ENCODE results near the gene MTMR6.
"Not testable (repeated sequence)": the region's sequence is repeated elsewhere in the genome, so short reads cannot be mapped to it uniquely, and the experiment has no call there.

The MTMR6 gene

GRCh38 chr13:25329706-25330105, 42.4 kb upstream of the MTMR6 start:
- H4K20me1 ChIP-seq (ENCODE audit: insufficient read depth, low read length, poor library complexity, severe bottlenecking): peaks cover 11% of the 10 kb centered on the region
- no peak overlapping the region for H3K4me3 ChIP-seq (ENCODE audit: low read length, poor library complexity, severe bottlenecking)
- H3K79me2 ChIP-seq (ENCODE audit: insufficient read depth, low read length): 0 out of 2 replicates have a peak, but pooled peaks cover 7% of the 10 kb centered on the region
- no peaks in the 10 kb centered on the region for H3K4me1 ChIP-seq (ENCODE audit: insufficient read depth, low read length, poor library complexity, severe bottlenecking)
- H3K9me2 ChIP-seq (replicated peaks; ENCODE audit: low read depth, low read length): no peaks in the 10 kb centered on the region
- no peaks in the 10 kb centered on the region for H3K27me3 ChIP-seq (ENCODE audit: insufficient read depth, low read length, poor library complexity, severe bottlenecking)
- no peak overlapping the region for H2AFZ ChIP-seq (ENCODE audit: low read length)
- no peaks in the 10 kb centered on the region for H3K9me3 ChIP-seq (ENCODE audit: insufficient read depth, low read depth, low read length)
- no peak for TF ChIP-seq EZH2phosphoT487 (IDR thresholded peaks at IDR 0.05; ENCODE audit: borderline replicate concordance)
- TF ChIP-seq, protein P1, sequence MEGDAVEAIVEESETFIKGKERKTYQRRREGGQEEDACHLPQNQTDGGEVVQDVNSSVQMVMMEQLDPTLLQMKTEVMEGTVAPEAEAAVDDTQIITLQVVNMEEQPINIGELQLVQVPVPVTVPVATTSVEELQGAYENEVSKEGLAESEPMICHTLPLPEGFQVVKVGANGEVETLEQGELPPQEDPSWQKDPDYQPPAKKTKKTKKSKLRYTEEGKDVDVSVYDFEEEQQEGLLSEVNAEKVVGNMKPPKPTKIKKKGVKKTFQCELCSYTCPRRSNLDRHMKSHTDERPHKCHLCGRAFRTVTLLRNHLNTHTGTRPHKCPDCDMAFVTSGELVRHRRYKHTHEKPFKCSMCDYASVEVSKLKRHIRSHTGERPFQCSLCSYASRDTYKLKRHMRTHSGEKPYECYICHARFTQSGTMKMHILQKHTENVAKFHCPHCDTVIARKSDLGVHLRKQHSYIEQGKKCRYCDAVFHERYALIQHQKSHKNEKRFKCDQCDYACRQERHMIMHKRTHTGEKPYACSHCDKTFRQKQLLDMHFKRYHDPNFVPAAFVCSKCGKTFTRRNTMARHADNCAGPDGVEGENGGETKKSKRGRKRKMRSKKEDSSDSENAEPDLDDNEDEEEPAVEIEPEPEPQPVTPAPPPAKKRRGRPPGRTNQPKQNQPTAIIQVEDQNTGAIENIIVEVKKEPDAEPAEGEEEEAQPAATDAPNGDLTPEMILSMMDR (conservative IDR thresholded peaks at IDR 0.05; ENCODE audit: low read length): no peak
- H3F3A ChIP-seq (ENCODE audit: low read depth): no peaks in the 10 kb centered on the region
- no peak overlapping the region for H3K4me2 ChIP-seq (ENCODE audit: low read depth, low read length, poor library complexity, severe bottlenecking)
- peaks cover 95% of the 10 kb centered on the region for H3K36me3 ChIP-seq (ENCODE audit: insufficient read depth, low read length)
- H3K9ac ChIP-seq (ENCODE audit: low read depth, low read length, poor library complexity, severe bottlenecking): no peak overlapping the region

GRCh38 chr13:25324100-25324499, 36.8 kb upstream of the MTMR6 start:
- H3K9me2 ChIP-seq (replicated peaks; ENCODE audit: low read depth, low read length): no peaks in the 10 kb centered on the region
- H3K4me3 ChIP-seq (ENCODE audit: low read length, poor library complexity, severe bottlenecking): no peak overlapping the region
- no peaks in the 10 kb centered on the region for H3K27me3 ChIP-seq (ENCODE audit: insufficient read depth, low read length, poor library complexity, severe bottlenecking)
- H3K9ac ChIP-seq (ENCODE audit: low read depth, low read length, poor library complexity, severe bottlenecking): no peak overlapping the region
- no peaks in the 10 kb centered on the region for H3F3A ChIP-seq (ENCODE audit: low read depth)
- peaks cover 94% of the 10 kb centered on the region for H3K36me3 ChIP-seq (ENCODE audit: insufficient read depth, low read length)
- no peaks in the 10 kb centered on the region for H3K79me2 ChIP-seq (ENCODE audit: insufficient read depth, low read length)
- no peak overlapping the region for H2AFZ ChIP-seq (ENCODE audit: low read length)
- no peak overlapping the region for H3K4me2 ChIP-seq (ENCODE audit: low read depth, low read length, poor library complexity, severe bottlenecking)
- TF ChIP-seq EZH2phosphoT487 (IDR thresholded peaks at IDR 0.05; ENCODE audit: borderline replicate concordance): no peak
- TF ChIP-seq, protein P1 (conservative IDR thresholded peaks at IDR 0.05; ENCODE audit: low read length): no peak
- no peaks in the 10 kb centered on the region for H3K9me3 ChIP-seq (ENCODE audit: insufficient read depth, low read depth, low read length)
- no peaks in the 10 kb centered on the region for H3K4me1 ChIP-seq (ENCODE audit: insufficient read depth, low read length, poor library complexity, severe bottlenecking)
- H4K20me1 ChIP-seq (ENCODE audit: insufficient read depth, low read length, poor library complexity, severe bottlenecking): peaks cover 4% of the 10 kb centered on the region

- H3F3A ChIP-seq (ENCODE audit: low read depth): no peaks in the 10 kb centered on the region
- no peak overlapping the region for H3K4me2 ChIP-seq (ENCODE audit: low read depth, low read length, poor library complexity, severe bottlenecking)
- no peak overlapping the region for H2AFZ ChIP-seq (ENCODE audit: low read length)
- H3K4me1 ChIP-seq (ENCODE audit: insufficient read depth, low read length, poor library complexity, severe bottlenecking): peaks cover 5% of the 10 kb centered on the region
- no peaks in the 10 kb centered on the region for H3K27me3 ChIP-seq (ENCODE audit: insufficient read depth, low read length, poor library complexity, severe bottlenecking)
- H3K9me3 ChIP-seq (ENCODE audit: insufficient read depth, low read depth, low read length): no peaks in the 10 kb centered on the region
- no peak overlapping the region for H3K9ac ChIP-seq (ENCODE audit: low read depth, low read length, poor library complexity, severe bottlenecking)
- H3K9me2 ChIP-seq (replicated peaks; ENCODE audit: low read depth, low read length): no peaks in the 10 kb centered on the region
- peaks cover 16% of the 10 kb centered on the region; the same call in 1 of the 2 replicates for H3K79me2 ChIP-seq (ENCODE audit: insufficient read depth, low read length)
- TF ChIP-seq EZH2phosphoT487 (IDR thresholded peaks at IDR 0.05; ENCODE audit: borderline replicate concordance): no peak
- TF ChIP-seq, protein P1 (conservative IDR thresholded peaks at IDR 0.05; ENCODE audit: low read length): no peak
- H4K20me1 ChIP-seq (ENCODE audit: insufficient read depth, low read length, poor library complexity, severe bottlenecking): peaks cover 24% of the 10 kb centered on the region
- no peak overlapping the region for H3K4me3 ChIP-seq (ENCODE audit: low read length, poor library complexity, severe bottlenecking)
- H3K36me3 ChIP-seq (ENCODE audit: insufficient read depth, low read length): peaks cover 96% of the 10 kb centered on the region
Measured at GRCh38 chr13:25319771-25320170, 32.5 kb upstream of the MTMR6 start.

DNA sequence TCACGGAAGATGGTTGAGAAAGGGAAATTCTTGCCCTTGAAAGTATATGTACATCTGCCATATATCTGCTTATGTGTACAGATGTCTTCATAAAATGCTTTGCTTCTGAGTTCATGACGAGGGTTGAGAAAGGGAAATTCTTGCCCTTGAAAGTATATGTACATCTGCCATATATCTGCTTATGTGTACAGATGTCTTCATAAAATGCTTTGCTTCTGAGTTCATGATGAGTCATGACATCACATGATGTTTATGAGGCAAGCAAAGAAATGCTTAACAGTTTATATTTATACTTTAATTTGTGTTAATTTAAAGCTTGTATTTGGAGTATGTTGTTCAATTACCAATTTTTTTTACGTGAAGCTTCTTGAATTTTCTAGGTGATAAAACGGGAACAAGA, 31.7 kb upstream of the MTMR6 start:
- H3K4me3 ChIP-seq (ENCODE audit: low read length, poor library complexity, severe bottlenecking); H3F3A ChIP-seq (ENCODE audit: low read depth); H3K9ac ChIP-seq (ENCODE audit: low read depth, low read length, poor library complexity, severe bottlenecking); H3K9me3 ChIP-seq (ENCODE audit: insufficient read depth, low read depth, low read length); H3K4me2 ChIP-seq (ENCODE audit: low read depth, low read length, poor library complexity, severe bottlenecking); H3K4me1 ChIP-seq (ENCODE audit: insufficient read depth, low read length, poor library complexity, severe bottlenecking); H3K9me2 ChIP-seq (replicated peaks; ENCODE audit: low read depth, low read length); H2AFZ ChIP-seq (ENCODE audit: low read length); H3K27me3 ChIP-seq (ENCODE audit: insufficient read depth, low read length, poor library complexity, severe bottlenecking): not testable (repeated sequence)
- Histone ChIP-seq H3K36me3 (ENCODE audit: insufficient read depth, low read length) (peaks cover 94% of the 10 kb centered on the region), H3K79me2 (ENCODE audit: insufficient read depth, low read length) (peaks cover 16% of the 10 kb centered on the region; the same call in 1 of the 2 replicates), H4K20me1 (ENCODE audit: insufficient read depth, low read length, poor library complexity, severe bottlenecking) (peaks cover 24% of the 10 kb centered on the region)
